ENCODE measurements around the gene ACVRL1. TPM values are rescaled to one million over a fixed set of nuclear protein-coding genes. Genes with fewer than 3 reads are reported as not detected.

The ACVRL1 gene
- total RNA-seq, 1 experiment from 2014 or later, result 0.07 TPM

GRCh38 chr12:51960488-51960887 is 53.2 kb downstream of the ACVRL1 start:
- no peaks in the 10 kb centered on the region for H3K36me3 ChIP-seq (replicated peaks; ENCODE audit: control insufficient read depth, insufficient read depth, low read length)

GRCh38 chr12:51960890-51961289 is 53.6 kb downstream of the ACVRL1 start:
- Histone ChIP-seq H3K4me3 (ENCODE audit: insufficient read depth, low read depth, low read length) (no peak overlapping the region), H3K36me3 (replicated peaks; ENCODE audit: control insufficient read depth, insufficient read depth, low read length) (no peaks in the 10 kb centered on the region), H3K27me3 (ENCODE audit: control insufficient read depth, insufficient read depth, low read length) (no peaks in the 10 kb centered on the region)
- DNase-seq, result no peak

More at GRCh38 chr12:51960488-51960887, 53.2 kb downstream of the ACVRL1 start:
- H3K4me3 ChIP-seq (ENCODE audit: insufficient read depth, low read depth, low read length), result no peak overlapping the region
- H3K27me3 ChIP-seq (ENCODE audit: control insufficient read depth, insufficient read depth, low read length), result no peaks in the 10 kb centered on the region
- no peak for DNase-seq

- no peaks in the 10 kb centered on the region for H3K36me3 ChIP-seq (replicated peaks; ENCODE audit: control insufficient read depth, insufficient read depth, low read length)
- H3K4me3 ChIP-seq (ENCODE audit: insufficient read depth, low read depth, low read length), result no peak overlapping the region
- H3K27me3 ChIP-seq (ENCODE audit: control insufficient read depth, insufficient read depth, low read length), result no peaks in the 10 kb centered on the region
- no peak for DNase-seq
These were observed 54.5 kb downstream of the ACVRL1 start for GRCh38 chr12:51961834-51962233.

GRCh38 chr12:51962737-51963136 is 55.4 kb downstream of the ACVRL1 start:
- no peaks in the 10 kb centered on the region for H3K36me3 ChIP-seq (replicated peaks; ENCODE audit: control insufficient read depth, insufficient read depth, low read length)
- no peak overlapping the region for H3K4me3 ChIP-seq (ENCODE audit: insufficient read depth, low read depth, low read length)
- H3K27me3 ChIP-seq (ENCODE audit: control insufficient read depth, insufficient read depth, low read length), result no peaks in the 10 kb centered on the region
- DNase-seq, result no peak

- no peaks in the 10 kb centered on the region for H3K27me3 ChIP-seq (ENCODE audit: control insufficient read depth, insufficient read depth, low read length)
- H3K36me3 ChIP-seq (replicated peaks; ENCODE audit: control insufficient read depth, insufficient read depth, low read length), result no peaks in the 10 kb centered on the region
- DNase-seq, result no peak
- H3K4me3 ChIP-seq (ENCODE audit: insufficient read depth, low read depth, low read length), result no peak overlapping the region
These were observed 56.2 kb downstream of the ACVRL1 start for GRCh38 chr12:51963477-51963876.

GRCh38 chr12:51969643-51970042 is 62.3 kb downstream of the ACVRL1 start:
- Histone ChIP-seq H3K4me3 (ENCODE audit: insufficient read depth, low read depth, low read length) (no peak overlapping the region), H3K27me3 (ENCODE audit: control insufficient read depth, insufficient read depth, low read length) (no peaks in the 10 kb centered on the region), H3K36me3 (replicated peaks; ENCODE audit: control insufficient read depth, insufficient read depth, low read length) (no peaks in the 10 kb centered on the region)
- no peak for DNase-seq

GRCh38 chr12:51970904-51971646 is 63.8 kb downstream of the ACVRL1 start:
- Histone ChIP-seq H3K27me3 (ENCODE audit: control insufficient read depth, insufficient read depth, low read length) (no peaks in the 10 kb centered on the region), H3K36me3 (replicated peaks; ENCODE audit: control insufficient read depth, insufficient read depth, low read length) (no peaks in the 10 kb centered on the region), H3K4me3 (ENCODE audit: insufficient read depth, low read depth, low read length) (no peak overlapping the region)
- peak; percentile 84 for DNase-seq

- no peaks in the 10 kb centered on the region for H3K27me3 ChIP-seq (ENCODE audit: control insufficient read depth, insufficient read depth, low read length)
- DNase-seq, result no peak
- peaks cover 2% of the 10 kb centered on the region; the same call in 1 of the 2 replicates for H3K36me3 ChIP-seq (replicated peaks; ENCODE audit: control insufficient read depth, insufficient read depth, low read length)
- no peak overlapping the region for H3K4me3 ChIP-seq (ENCODE audit: insufficient read depth, low read depth, low read length)
These were observed 64.5 kb downstream of the ACVRL1 start for GRCh38 chr12:51971679-51972421.

GRCh38 chr12:51972422-51972812 is 65.1 kb downstream of the ACVRL1 start:
- H3K36me3 ChIP-seq (replicated peaks; ENCODE audit: control insufficient read depth, insufficient read depth, low read length), result peaks cover 2% of the 10 kb centered on the region; the same call in 1 of the 2 replicates
- no peaks in the 10 kb centered on the region for H3K27me3 ChIP-seq (ENCODE audit: control insufficient read depth, insufficient read depth, low read length)
- no peak overlapping the region for H3K4me3 ChIP-seq (ENCODE audit: insufficient read depth, low read depth, low read length)
- DNase-seq, result no peak

GRCh38 chr12:51972849-51973273 is 65.6 kb downstream of the ACVRL1 start:
- Histone ChIP-seq H3K36me3 (replicated peaks; ENCODE audit: control insufficient read depth, insufficient read depth, low read length) (peaks cover 2% of the 10 kb centered on the region; the same call in 1 of the 2 replicates), H3K27me3 (ENCODE audit: control insufficient read depth, insufficient read depth, low read length) (no peaks in the 10 kb centered on the region), H3K4me3 (ENCODE audit: insufficient read depth, low read depth, low read length) (no peak overlapping the region)
- DNase-seq, result no peak

Other genes with a start within 250 kb of the ACVRL1 start
- gene FIGNL2, start 58.8 kb upstream of the ACVRL1 start, total RNA-seq (2014; rRNA removed; shearing (Covaris generic)), result 5.0 and 5.8 TPM in 2 replicates
- 0.17 and 1.6 TPM in 2 replicates for gene ANKRD33, start 19.4 kb upstream of the ACVRL1 start, total RNA-seq (2014; rRNA removed; shearing (Covaris generic))
- 14.1 and 14.9 TPM in 2 replicates for gene ACVR1B, start 44.2 kb downstream of the ACVRL1 start, total RNA-seq (2014; rRNA removed; shearing (Covaris generic))
- gene TAMALIN, start 99.4 kb downstream of the ACVRL1 start, total RNA-seq (2014; rRNA removed; shearing (Covaris generic)), result 2.2 and 3.6 TPM in 2 replicates
- gene NR4A1, start 143.9 kb downstream of the ACVRL1 start, total RNA-seq (2014; rRNA removed; shearing (Covaris generic)), result 11.8 and 29.6 TPM in 2 replicates
- gene ATG101, start 162.5 kb downstream of the ACVRL1 start, total RNA-seq (2014; rRNA removed; shearing (Covaris generic)), result 67.3 and 75.7 TPM in 2 replicates
- gene SMIM41, start 172.2 kb downstream of the ACVRL1 start, total RNA-seq (2014; rRNA removed; shearing (Covaris generic)), result not detected in 2 replicates